MM.1S (cell line): Measurements from ENCODE around the gene PSMB5.

Experiments
- EZH2phosphoT487 ChIP-seq: fragments of 300-600 bp; sonication (generic); IDR thresholded peaks from 2 replicates; pipeline ENCODE4 v1.6.1; 2018; ENCODE audit warnings: antibody characterized with exemption, low read length
- TF ChIP-seq, protein P1 (sequence below): fragments of 300-600 bp; sonication (generic); IDR thresholded peaks from 2 replicates; pipeline ENCODE4 v1.5.1; 2016; ENCODE audit warnings: antibody characterized with exemption, low read length, mixed read lengths

- TF ChIP-seq, protein P1, sequence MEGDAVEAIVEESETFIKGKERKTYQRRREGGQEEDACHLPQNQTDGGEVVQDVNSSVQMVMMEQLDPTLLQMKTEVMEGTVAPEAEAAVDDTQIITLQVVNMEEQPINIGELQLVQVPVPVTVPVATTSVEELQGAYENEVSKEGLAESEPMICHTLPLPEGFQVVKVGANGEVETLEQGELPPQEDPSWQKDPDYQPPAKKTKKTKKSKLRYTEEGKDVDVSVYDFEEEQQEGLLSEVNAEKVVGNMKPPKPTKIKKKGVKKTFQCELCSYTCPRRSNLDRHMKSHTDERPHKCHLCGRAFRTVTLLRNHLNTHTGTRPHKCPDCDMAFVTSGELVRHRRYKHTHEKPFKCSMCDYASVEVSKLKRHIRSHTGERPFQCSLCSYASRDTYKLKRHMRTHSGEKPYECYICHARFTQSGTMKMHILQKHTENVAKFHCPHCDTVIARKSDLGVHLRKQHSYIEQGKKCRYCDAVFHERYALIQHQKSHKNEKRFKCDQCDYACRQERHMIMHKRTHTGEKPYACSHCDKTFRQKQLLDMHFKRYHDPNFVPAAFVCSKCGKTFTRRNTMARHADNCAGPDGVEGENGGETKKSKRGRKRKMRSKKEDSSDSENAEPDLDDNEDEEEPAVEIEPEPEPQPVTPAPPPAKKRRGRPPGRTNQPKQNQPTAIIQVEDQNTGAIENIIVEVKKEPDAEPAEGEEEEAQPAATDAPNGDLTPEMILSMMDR = no peak
- no peak for TF ChIP-seq EZH2phosphoT487
Measured at GRCh38 chr14:23009483-23009938, 25.2 kb downstream of the PSMB5 start.
